HFF-Myc (cell line): ENCODE results near the gene RAE1.

ENCODE experiments used
- DNase-seq: peaks from one replicate; pipeline ENCODE4 v3.0.0-alpha.2; 2011; ENCODE audit warnings: low read depth; ENCODE audit errors: extremely low read depth
- H3K4me3 ChIP-seq: replicated peaks from 2 replicates; pipeline ENCODE4 v1.5.1; 2011; ENCODE audit warnings: low read depth, mild to moderate bottlenecking, control low read depth, low read length
- TF ChIP-seq, protein P1 (sequence below): IDR thresholded peaks from 2 replicates; pipeline ENCODE4 v1.5.1; 2012; ENCODE audit warnings: mild to moderate bottlenecking, low read depth, low read length, control low read depth; ENCODE audit errors: missing control alignments

Gene RAE1

DNA sequence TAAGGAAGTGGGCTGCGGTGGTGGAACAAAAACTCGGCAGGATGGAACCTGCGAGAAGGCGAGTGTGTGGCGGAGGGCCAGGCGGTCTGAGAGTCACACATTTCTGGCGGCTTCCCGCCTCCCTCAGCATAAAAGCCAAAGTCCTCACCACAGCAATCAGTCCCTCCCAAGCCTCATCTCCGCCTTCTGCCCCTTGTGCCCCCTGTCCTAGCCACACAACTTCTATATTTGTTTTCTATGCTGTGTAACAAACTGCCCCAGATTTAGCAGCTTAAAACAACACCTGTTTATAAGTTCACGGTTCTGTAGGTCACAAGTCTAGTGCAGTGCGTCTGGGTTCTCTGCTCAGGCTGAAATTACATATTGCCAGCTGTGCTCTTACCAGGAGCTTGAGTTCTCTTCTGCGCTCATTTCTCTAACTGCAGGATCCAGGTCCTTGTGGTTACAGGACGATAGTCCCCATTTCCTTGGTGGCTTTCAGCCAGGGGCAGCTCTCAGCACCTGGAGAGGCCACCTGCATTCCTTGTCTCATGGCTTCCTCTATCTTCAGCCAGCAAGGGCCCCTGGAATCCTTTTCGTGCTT is 33.2 kb upstream of the RAE1 start:
- TF ChIP-seq, protein P1, sequence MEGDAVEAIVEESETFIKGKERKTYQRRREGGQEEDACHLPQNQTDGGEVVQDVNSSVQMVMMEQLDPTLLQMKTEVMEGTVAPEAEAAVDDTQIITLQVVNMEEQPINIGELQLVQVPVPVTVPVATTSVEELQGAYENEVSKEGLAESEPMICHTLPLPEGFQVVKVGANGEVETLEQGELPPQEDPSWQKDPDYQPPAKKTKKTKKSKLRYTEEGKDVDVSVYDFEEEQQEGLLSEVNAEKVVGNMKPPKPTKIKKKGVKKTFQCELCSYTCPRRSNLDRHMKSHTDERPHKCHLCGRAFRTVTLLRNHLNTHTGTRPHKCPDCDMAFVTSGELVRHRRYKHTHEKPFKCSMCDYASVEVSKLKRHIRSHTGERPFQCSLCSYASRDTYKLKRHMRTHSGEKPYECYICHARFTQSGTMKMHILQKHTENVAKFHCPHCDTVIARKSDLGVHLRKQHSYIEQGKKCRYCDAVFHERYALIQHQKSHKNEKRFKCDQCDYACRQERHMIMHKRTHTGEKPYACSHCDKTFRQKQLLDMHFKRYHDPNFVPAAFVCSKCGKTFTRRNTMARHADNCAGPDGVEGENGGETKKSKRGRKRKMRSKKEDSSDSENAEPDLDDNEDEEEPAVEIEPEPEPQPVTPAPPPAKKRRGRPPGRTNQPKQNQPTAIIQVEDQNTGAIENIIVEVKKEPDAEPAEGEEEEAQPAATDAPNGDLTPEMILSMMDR: no peak
- DNase-seq: no peak
- H3K4me3 ChIP-seq: no peak overlapping the region

DNA sequence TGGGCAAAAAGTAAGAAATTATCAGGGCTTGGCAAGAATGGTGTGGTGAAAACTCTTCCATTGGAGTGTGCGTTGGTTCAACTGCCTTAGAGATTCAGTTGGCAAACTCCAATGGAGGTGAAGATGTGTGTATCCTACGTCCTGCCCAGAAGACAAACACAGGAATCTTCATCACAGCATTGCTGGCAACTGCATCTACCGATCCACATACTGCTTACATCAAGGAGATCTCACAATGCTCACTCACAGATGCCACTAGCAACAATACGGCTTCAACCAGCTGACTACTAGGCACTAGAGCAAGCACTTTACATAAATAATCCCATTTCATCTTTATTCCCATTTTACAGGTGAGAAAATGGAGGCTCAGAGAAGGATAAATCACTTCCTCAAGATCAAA is 31.5 kb upstream of the RAE1 start:
- no peak overlapping the region for H3K4me3 ChIP-seq
- TF ChIP-seq, protein P1: no peak
- no peak for DNase-seq

- TF ChIP-seq, protein P1: no peak
- H3K4me3 ChIP-seq: no peak overlapping the region
- DNase-seq: no peak
These were observed 30.7 kb upstream of the RAE1 start for GRCh38 chr20:57320358-57320757.

- no peak for DNase-seq
- TF ChIP-seq, protein P1: no peak
- H3K4me3 ChIP-seq: no peak overlapping the region
These were observed 29.9 kb upstream of the RAE1 start for GRCh38 chr20:57321142-57321541.

GRCh38 chr20:57322476-57322875 is 28.6 kb upstream of the RAE1 start:
- TF ChIP-seq, protein P1: no peak
- no peak overlapping the region for H3K4me3 ChIP-seq
- DNase-seq: no peak

DNA sequence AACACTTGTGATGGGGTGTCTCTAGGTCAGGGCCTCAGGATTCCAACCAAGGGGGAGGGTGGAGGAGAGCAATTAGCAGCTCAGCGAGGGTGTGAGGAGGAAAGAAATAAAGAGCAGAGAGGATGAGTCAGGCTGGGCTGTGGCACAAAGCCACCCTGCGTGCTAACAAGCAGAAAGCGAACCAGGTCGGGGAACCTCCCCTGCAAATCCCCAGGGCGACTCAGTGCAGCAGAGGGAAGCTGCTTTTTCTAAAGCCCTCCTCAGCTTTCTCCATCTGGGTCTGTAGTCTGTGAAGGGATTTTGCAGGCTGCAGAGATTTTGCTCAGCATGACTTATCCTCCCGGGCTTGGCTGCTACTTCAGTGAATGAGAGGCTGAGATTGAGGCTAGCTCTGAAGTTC is 28.0 kb upstream of the RAE1 start:
- TF ChIP-seq, protein P1: no peak
- H3K4me3 ChIP-seq: no peak overlapping the region
- DNase-seq: no peak
